K562 (cell line): ENCODE data around the gene RFWD3. TPM values are rescaled to one million over a fixed set of nuclear protein-coding genes. Genes with fewer than 3 reads are reported as not detected.

ENCODE experiments used
- ATAC-seq: fragments of 200-7000 bp; cut with Tn5 transposase; 3 replicates; pipeline ENCODE4 v1.9.1; 2020; ENCODE audit warnings: moderate library complexity
- BruUV-seq: library from RNA; stranded (reverse); fragments of 400-500 nt; replicated peaks from 2 replicates; lab custom pipeline; 2021; lab: Mats Ljungman, UMichigan
- CTCF ChIA-PET: fragments of 300-600 bp; formaldehyde crosslinking; extraction: SDS; loops from one replicate; lab custom pipeline; 2021; ENCODE audit warnings: low intra/inter-chr PET ratio; lab: Yijun Ruan, JAX
- POLR2A ChIA-PET: fragments of 300-600, 350-650 bp; sonication (Branson Sonifier 250); formaldehyde crosslinking; extraction: SDS; loops from one replicate; lab custom pipeline; 2021; ENCODE audit warnings: antibody characterized with exemption, inconsistent platforms; lab: Yijun Ruan, JAX
- DNase-seq, 4 experiments: peaks; one replicate each; pipeline versions ENCODE4 v3.0.0 to v3.0.0-alpha.2; 2011 to 2018; ENCODE audit warnings: low spot score in 3 of 4, mixed read lengths in 3 of 4; ENCODE audit errors: extremely low read depth in 1 of 4
- FAIRE-seq: peaks from 2 replicates; lab custom pipeline; 2011; peaks lifted over from hg19 to GRCh38; lab: Jason Lieb, UNC
- H2AFZ ChIP-seq: 2 replicates; pipeline ENCODE4 v1.6.0; 2011; ENCODE audit warnings: low read depth, low read length, control low read depth, inconsistent platforms
- H3K27ac ChIP-seq: fragments of 200-600 bp; 3 replicates; pipeline ENCODE4 v1.8.0; 2011; ENCODE audit warnings: low read depth, mild to moderate bottlenecking, control low read depth, inconsistent platforms, low read length, moderate library complexity, mixed read lengths; ENCODE audit errors: extremely low read depth
- H3K27me3 ChIP-seq, 2 experiments: fragments of 300-600 bp in 1 of 2; 2 replicates in 1 of 2; 3 replicates in 1 of 2; pipeline versions ENCODE4 v1.6.0 to v1.8.0; 2011; ENCODE audit warnings: inconsistent platforms in 2 of 2, low read length in 2 of 2, mild to moderate bottlenecking in 1 of 2, mixed read lengths in 1 of 2, moderate library complexity in 1 of 2; ENCODE audit not compliant: control insufficient read depth in 2 of 2, insufficient read depth in 2 of 2
- H3K36me3 ChIP-seq: fragments of 300-600 bp; 3 replicates; pipeline ENCODE4 v1.8.0; 2011; ENCODE audit warnings: mild to moderate bottlenecking, low read length, inconsistent platforms; ENCODE audit not compliant: control insufficient read depth, insufficient read depth
- H3K4me1 ChIP-seq, 2 experiments: fragments of 200-600 bp in 1 of 2; replicated peaks in 1 of 2; 2 replicates in 1 of 2; 3 replicates in 1 of 2; pipeline versions ENCODE4 v1.5.1 to v1.8.0; 2011; ENCODE audit warnings: inconsistent platforms in 2 of 2, low read length in 2 of 2, mild to moderate bottlenecking in 1 of 2, mixed read lengths in 1 of 2, moderate library complexity in 1 of 2; ENCODE audit not compliant: control insufficient read depth in 2 of 2, insufficient read depth in 2 of 2
- H3K4me2 ChIP-seq: 2 replicates; pipeline ENCODE4 v1.6.1; 2011; ENCODE audit warnings: low read length, control low read depth, inconsistent platforms, mixed read lengths; ENCODE audit not compliant: insufficient read depth
- H3K4me3 ChIP-seq: fragments of 200-600 bp; sonication (generic), shearing (Covaris generic); 2 replicates; pipeline ENCODE4 v1.5.1; 2016; ENCODE audit warnings: control low read depth, inconsistent platforms
- H3K79me2 ChIP-seq: fragments of 200-600 bp; 3 replicates; pipeline ENCODE4 v1.8.0; 2011; ENCODE audit warnings: low read length, inconsistent platforms; ENCODE audit not compliant: control insufficient read depth, insufficient read depth
- H3K9ac ChIP-seq, 2 experiments: 2 replicates each; pipeline versions ENCODE4 v1.6.0 to v1.6.1; 2011; ENCODE audit warnings: low read depth in 2 of 2, low read length in 2 of 2, control low read depth in 1 of 2, inconsistent platforms in 1 of 2, mild to moderate bottlenecking in 1 of 2, mixed read lengths in 1 of 2; ENCODE audit not compliant: insufficient read depth in 1 of 2
- H3K9me1 ChIP-seq: one replicate; pipeline ENCODE4 v1.6.0; 2011; ENCODE audit warnings: inconsistent platforms, mild to moderate bottlenecking, low read length, moderate library complexity; ENCODE audit not compliant: control insufficient read depth, insufficient read depth
- H3K9me3 ChIP-seq: replicated peaks from 2 replicates; pipeline ENCODE4 v1.5.1; 2011; ENCODE audit warnings: low read depth, low read length, inconsistent platforms; ENCODE audit not compliant: control insufficient read depth, insufficient read depth
- H4K20me1 ChIP-seq: replicated peaks from 2 replicates; pipeline ENCODE4 v1.6.1; 2011; ENCODE audit warnings: low read length, inconsistent platforms, mixed read lengths; ENCODE audit not compliant: control insufficient read depth, insufficient read depth
- CAMTA2 ChIP-seq: fragments of 250-450 bp; sonication (Bioruptor Pico); conservative IDR thresholded peaks from 2 replicates; pipeline ENCODE4 v1.5.1; 2022
- CBFB ChIP-seq: sonication (generic); formaldehyde crosslinking; IDR thresholded peaks from 2 replicates; pipeline ENCODE4 v1.4.0; 2020; ENCODE audit warnings: mild to moderate bottlenecking, missing genetic modification reagents
- CTCF ChIP-seq, 3 experiments: IDR thresholded peaks in 2 of 3; conservative IDR thresholded peaks in 1 of 3; 2 replicates each; pipeline ENCODE4 v1.5.1; 2011 to 2012; ENCODE audit warnings: low read length in 3 of 3, mild to moderate bottlenecking in 3 of 3, control low read depth in 2 of 3, improper control_type of control experiment in 1 of 3, inconsistent platforms in 1 of 3, low read depth in 1 of 3, mixed read lengths in 1 of 3, moderate library complexity in 1 of 3; ENCODE audit not compliant: insufficient read depth in 2 of 3
- GTF2E2 ChIP-seq: fragments of 200-800 bp; sonication (Bioruptor generic); IDR thresholded peaks from 2 replicates; pipeline ENCODE4 v1.6.1; 2016; ENCODE audit warnings: missing genetic modification characterization, missing compliant biosample characterization
- HEY1 ChIP-seq: fragments of 250-450 bp; sonication (Bioruptor Pico); IDR thresholded peaks from 2 replicates; pipeline ENCODE4 v1.5.0; 2020; ENCODE audit warnings: mild to moderate bottlenecking, moderate library complexity, borderline replicate concordance
- KAT2B ChIP-seq: IDR thresholded peaks from one replicate; pipeline ENCODE4 v1.6.1; 2012; ENCODE audit warnings: low read depth, mild to moderate bottlenecking, control low read depth, inconsistent platforms, low read length, moderate library complexity
- KAT8 ChIP-seq: fragments of 450-650 bp; IDR thresholded peaks from 2 replicates; pipeline ENCODE4 v1.6.1; 2016; ENCODE audit warnings: low read depth, mild to moderate bottlenecking
- MAX ChIP-seq: sonication (generic); formaldehyde crosslinking; IDR thresholded peaks from 2 replicates; pipeline ENCODE4 v1.9.0; 2022; ENCODE audit warnings: mild to moderate bottlenecking, missing genetic modification reagents
- MED1 ChIP-seq: sonication (generic); formaldehyde crosslinking; IDR thresholded peaks from 2 replicates; pipeline ENCODE4 v1.8.1; 2023; ENCODE audit warnings: missing genetic modification reagents, borderline replicate concordance
- PHTF2 ChIP-seq: fragments of 250-450 bp; sonication (Bioruptor Pico); IDR thresholded peaks from 2 replicates; pipeline ENCODE4 v1.5.0; 2021; ENCODE audit warnings: mild to moderate bottlenecking
- RAD21 ChIP-seq, 2 experiments: fragments of 250-450 bp in 1 of 2; fragments of 450-650 bp in 1 of 2; sonication (Bioruptor Pico) in 1 of 2; formaldehyde crosslinking in 1 of 2; IDR thresholded peaks in 1 of 2; conservative IDR thresholded peaks in 1 of 2; 2 replicates each; pipeline versions ENCODE4 v1.4.0 to v1.8.0; 2020 to 2022; ENCODE audit warnings: mild to moderate bottlenecking in 2 of 2, moderate library complexity in 1 of 2
- TRIM28 ChIP-seq: fragments of 450-650 bp; IDR thresholded peaks from 2 replicates; pipeline ENCODE4 v1.6.1; 2017
- ZBTB8A ChIP-seq: fragments of 450-650 bp; IDR thresholded peaks from 2 replicates; pipeline ENCODE4 v1.6.1; 2018; ENCODE audit warnings: mild to moderate bottlenecking, moderate library complexity; ENCODE audit not compliant: partially characterized antibody
- ZNF146 ChIP-seq: IDR thresholded peaks from one replicate; pipeline ENCODE4 v1.6.1; 2018; ENCODE audit warnings: missing compliant biosample characterization; ENCODE audit not compliant: unreplicated experiment
- WGBS: fragments of 100-300 bp; shearing (Covaris generic); methylation state at CpG from one replicate; pipeline ENCODE4 v1.1.6; 2016; ENCODE audit warnings: low coverage, mixed read lengths; ENCODE audit not compliant: insufficient coverage; ENCODE audit errors: missing lambda C conversion rate; 5-methylcytosine and 5-hydroxymethylcytosine counted together
- in situ Hi-C: fragments of 300-500 bp; cut with MboI; formaldehyde crosslinking; loops from 4 replicates; pipeline ENCODE4 v1.15.0; 2018; ENCODE audit warnings: inconsistent platforms, mixed read lengths
- intact Hi-C: fragments of 100-400 bp; cut with micrococcal nuclease; formaldehyde crosslinking; loops from 2 replicates; pipeline ENCODE4 v1.14.2; 2022
- polyA plus RNA-seq, 8 experiments: library from polyadenylated mRNA; depleted of rRNA in 4 of 8; stranded (reverse) in 5 of 8; unstranded in 3 of 8; fragments of >200 nt; fragmentation: Nextera tagmentation in 2 of 8; fragmentation: Illumina TruSeq in 1 of 8; extraction: Ambion mirVana in 2 of 8; extraction: Trizol in 1 of 8; gene quantifications; 2 replicates each; pipeline versions ENCODE4 v1.2.1 to v1.2.3, GENCODE V29; 2011 to 2014; ENCODE audit warnings: inconsistent platforms in 1 of 8, missing spikeins in 1 of 8
- total RNA-seq, 7 experiments: library from RNA; depleted of rRNA in 6 of 7; stranded (reverse); fragments of >200 nt in 6 of 7; fragmentation: Illumina TruSeq in 2 of 7; extraction: Trizol in 2 of 7; gene quantifications; 2 replicates each; pipeline versions ENCODE4 v1.2.1 to v1.2.3, GENCODE V29; 2011 to 2021; ENCODE audit warnings: low replicate concordance in 1 of 7

RFWD3 gene
- total and polyA plus RNA-seq, 9 of the 15 experiments (the other 6 are each of a cell fraction or from before 2014, with no cell fraction given): 20.8 to 121 (median 79.0) TPM

- H3K4me3 ChIP-seq: no peak overlapping the region
- TF ChIP-seq TRIM28: peak; percentile 55; the same call in 1 of the 2 replicates
- TF ChIP-seq CAMTA2 (CRISPR knock-in tag): no peak
- no peak for ATAC-seq
- H3K9ac ChIP-seq: no peak overlapping the region; a peak in 1 of 4 replicates
- no peak for DNase-seq
- no peaks in the 10 kb centered on the region for H3K9me1 ChIP-seq
- no peaks in the 10 kb centered on the region for H4K20me1 ChIP-seq
- WGBS: 63% methylated on average over 4 of the region's 4 CpGs
- no peaks in the 10 kb centered on the region; the same call in 2 of the 3 replicates for H3K79me2 ChIP-seq
- H3K27me3 ChIP-seq: no peaks in the 10 kb centered on the region
- POLR2A ChIA-PET: interaction anchor here (0.9 to 2.7 kb wide), 3 partner anchors 13 to 50 kb away, joined by 3 to 7 read pairs (median 6); partner anchors contain the start of gene RFWD3
- TSS peak; percentile 40 for BruUV-seq
- peaks cover 10 to 11% of the 10 kb centered on the region in 2 experiments for H3K4me1 ChIP-seq
- in situ Hi-C loops (loop anchor here (25.0 kb wide), 1 partner anchor 438 kb away; the partner anchor contains the start of gene ZFP1), intact Hi-C loops (loop anchor here (10.0 kb wide), 1 partner anchor 435 kb away; no protein-coding TSS in a partner anchor)
- H2AFZ ChIP-seq: peak overlapping the region; percentile 98
- H3K27ac ChIP-seq: peak overlapping the region; percentile 74; the same call in 1 of the 3 replicates
- peak overlapping the region; percentile 43 for H3K4me2 ChIP-seq
- no peaks in the 10 kb centered on the region for H3K9me3 ChIP-seq
- no peaks in the 10 kb centered on the region for H3K36me3 ChIP-seq
- CTCF ChIA-PET: no interaction called here
- FAIRE-seq: no peak
Observed at GRCh38 chr16:74699666-74700065, 33.0 kb upstream of the RFWD3 start.

GRCh38 chr16:74698222-74698621 is 31.5 kb upstream of the RFWD3 start:
- H3K9me3 ChIP-seq: no peaks in the 10 kb centered on the region
- H4K20me1 ChIP-seq: no peaks in the 10 kb centered on the region
- peak overlapping the region; percentile 41 for H2AFZ ChIP-seq
- FAIRE-seq (no peak), DNase-seq (no peak), ATAC-seq (no peak)
- H3K9ac ChIP-seq: no peak overlapping the region
- H3K4me3 ChIP-seq: no peak overlapping the region
- in situ Hi-C loops (no loop called here), intact Hi-C loops (no loop called here)
- H3K4me1 ChIP-seq: peaks cover 10 to 11% of the 10 kb centered on the region in 2 experiments
- H3K27me3 ChIP-seq: no peaks in the 10 kb centered on the region
- 26% methylated on average over 4 of the region's 4 CpGs for WGBS
- H3K4me2 ChIP-seq: peak overlapping the region; percentile 9; the same call in 1 of the 2 replicates
- CTCF ChIA-PET: no interaction called here
- POLR2A ChIA-PET: interaction anchor here (0.9 to 2.7 kb wide), 3 partner anchors 8 to 31 kb away, joined by 3 to 7 read pairs (median 4); partner anchors contain the start of gene RFWD3
- no peaks in the 10 kb centered on the region for H3K9me1 ChIP-seq
- no peaks in the 10 kb centered on the region; the same call in 2 of the 3 replicates for H3K79me2 ChIP-seq
- no peak overlapping the region for H3K27ac ChIP-seq
- no peaks in the 10 kb centered on the region for H3K36me3 ChIP-seq
- no TSS peak for BruUV-seq
- TF ChIP-seq CTCF (IDR thresholded peaks at IDR 0.05 in 2 of 3, conservative IDR thresholded peaks at IDR 0.05 in 1 of 3; ENCODE audit: insufficient read depth in 2 of 3, low read depth in 1 of 3, low read length in 3 of 3) (no peak), RAD21 (CRISPR knock-in tag; conservative IDR thresholded peaks at IDR 0.05 in 1 of 2, IDR thresholded peaks at IDR 0.05 in 1 of 2) (no peak), ZBTB8A (no peak), CBFB (CRISPR knock-in tag) (no peak), MED1 (CRISPR knock-in tag) (no peak), HEY1 (CRISPR knock-in tag) (no peak), KAT2B (no peak), GTF2E2 (tag) (no peak), MAX (CRISPR knock-in tag) (no peak), PHTF2 (CRISPR knock-in tag) (no peak), KAT8 (no peak), ZNF146 (no peak)
